IMR-90 (cell line): ENCODE measurements around the gene TMEM117. TPM values are rescaled to one million over a fixed set of nuclear protein-coding genes. Genes with fewer than 3 reads are reported as not detected.

ENCODE experiments used
- ATAC-seq: fragments of 200-7000 bp; cut with Tn5 transposase; 2 replicates; pipeline ENCODE4 v1.9.1; 2020; ENCODE audit warnings: low read depth, mild to moderate bottlenecking, moderate library complexity
- BruUV-seq: library from RNA; stranded (reverse); fragments of 400-500 nt; replicated peaks from 2 replicates; lab custom pipeline; 2021; lab: Mats Ljungman, UMichigan
- CTCF ChIA-PET: fragments of 300-600 bp; formaldehyde crosslinking; extraction: SDS; loops from one replicate; lab custom pipeline; 2021; ENCODE audit warnings: antibody characterized with exemption; lab: Yijun Ruan, JAX
- POLR2A ChIA-PET: fragments of 300-600 bp; sonication (Branson Sonifier 250); formaldehyde crosslinking; loops from one replicate; lab custom pipeline; 2022; ENCODE audit warnings: antibody characterized with exemption; ENCODE audit not compliant: unreplicated experiment; lab: Charles Lee
- DNase-seq: peaks from one replicate; pipeline ENCODE4 v3.0.0; 2013
- H2AFZ ChIP-seq: replicated peaks from 2 replicates; pipeline ENCODE3; 2013; ENCODE audit warnings: low read length, mild to moderate bottlenecking; ENCODE audit not compliant: poor library complexity
- H2AK5ac ChIP-seq: 2 replicates; pipeline ENCODE4 v1.6.1; 2013; ENCODE audit warnings: low read depth, low read length, inconsistent platforms
- H2AK9ac ChIP-seq: replicated peaks from 2 replicates; pipeline ENCODE3; 2013; ENCODE audit warnings: mild to moderate bottlenecking, low read depth, low read length, moderate library complexity; ENCODE audit not compliant: poor library complexity
- H2BK120ac ChIP-seq: 2 replicates; pipeline ENCODE4 v1.6.1; 2013; ENCODE audit warnings: low read depth, low read length, inconsistent platforms
- H2BK15ac ChIP-seq: 3 replicates; pipeline ENCODE4 v1.6.1; 2013; ENCODE audit warnings: low read depth, low read length, inconsistent platforms
- H2BK20ac ChIP-seq: 2 replicates; pipeline ENCODE4 v1.6.1; 2013; ENCODE audit warnings: low read depth, mild to moderate bottlenecking, inconsistent platforms, low read length, moderate library complexity
- H2BK5ac ChIP-seq: 2 replicates; pipeline ENCODE4 v1.6.1; 2013; ENCODE audit warnings: mild to moderate bottlenecking, low read depth, low read length, inconsistent platforms; ENCODE audit not compliant: poor library complexity, severe bottlenecking
- H3K14ac ChIP-seq: replicated peaks from 2 replicates; pipeline ENCODE4 v1.6.1; 2013; ENCODE audit warnings: low read depth, low read length, inconsistent platforms
- H3K18ac ChIP-seq: 2 replicates; pipeline ENCODE4 v1.6.1; 2013; ENCODE audit warnings: low read depth, low read length, control low read depth
- H3K23ac ChIP-seq: 2 replicates; pipeline ENCODE4 v1.6.1; 2013; ENCODE audit warnings: low read depth, low read length, inconsistent platforms
- H3K27ac ChIP-seq: 2 replicates; pipeline ENCODE4 v1.5.1; 2013; ENCODE audit warnings: mild to moderate bottlenecking, control low read depth, low read length; ENCODE audit not compliant: insufficient read depth
- H3K27me3 ChIP-seq: 2 replicates; pipeline ENCODE4 v1.6.1; 2013; ENCODE audit warnings: low read length; ENCODE audit not compliant: control insufficient read depth, insufficient read depth
- H3K36me3 ChIP-seq: 2 replicates; pipeline ENCODE4 v1.6.1; 2013; ENCODE audit warnings: low read length, mixed read lengths; ENCODE audit not compliant: control insufficient read depth, insufficient read depth
- H3K4ac ChIP-seq: 2 replicates; pipeline ENCODE4 v1.6.1; 2013; ENCODE audit warnings: low read depth, low read length, inconsistent platforms
- H3K4me1 ChIP-seq: 2 replicates; pipeline ENCODE4 v1.6.1; 2013; ENCODE audit warnings: low read length, mixed read lengths; ENCODE audit not compliant: control insufficient read depth, insufficient read depth
- H3K4me2 ChIP-seq: 2 replicates; pipeline ENCODE4 v1.6.1; 2013; ENCODE audit warnings: low read depth, mild to moderate bottlenecking, control low read depth, low read length, moderate library complexity
- H3K4me3 ChIP-seq: 2 replicates; pipeline ENCODE4 v1.5.1; 2013; ENCODE audit warnings: low read depth, mild to moderate bottlenecking, control low read depth, low read length, moderate library complexity; ENCODE audit not compliant: insufficient read depth
- H3K56ac ChIP-seq: 2 replicates; pipeline ENCODE4 v1.6.1; 2013; ENCODE audit warnings: low read length, inconsistent platforms; ENCODE audit not compliant: insufficient read depth; ENCODE audit errors: extremely low read depth
- H3K79me1 ChIP-seq, 2 experiments: 2 replicates each; pipeline ENCODE4 v1.6.1; 2013; ENCODE audit warnings: low read length in 2 of 2, inconsistent platforms in 1 of 2, low read depth in 1 of 2
- H3K9ac ChIP-seq: 2 replicates; pipeline ENCODE4 v1.6.1; 2013; ENCODE audit warnings: low read depth, low read length, control low read depth
- H3K9me1 ChIP-seq: 2 replicates; pipeline ENCODE4 v1.6.1; 2013; ENCODE audit warnings: low read length, inconsistent platforms; ENCODE audit not compliant: insufficient read depth
- H3K9me3 ChIP-seq: 2 replicates; pipeline ENCODE4 v1.6.1; 2013; ENCODE audit warnings: low read length; ENCODE audit not compliant: control insufficient read depth, insufficient read depth
- H4K20me1 ChIP-seq: 2 replicates; pipeline ENCODE4 v1.6.1; 2013; ENCODE audit warnings: low read length, inconsistent platforms; ENCODE audit not compliant: insufficient read depth
- H4K5ac ChIP-seq: 2 replicates; pipeline ENCODE4 v1.6.1; 2013; ENCODE audit warnings: mild to moderate bottlenecking, low read depth, low read length, control low read depth
- H4K8ac ChIP-seq, 2 experiments: 2 replicates each; pipeline ENCODE4 v1.6.1; 2013; ENCODE audit warnings: low read depth in 2 of 2, low read length in 2 of 2, control low read depth in 1 of 2, inconsistent platforms in 1 of 2
- H4K91ac ChIP-seq: 2 replicates; pipeline ENCODE4 v1.6.1; 2013; ENCODE audit warnings: low read depth, low read length, inconsistent platforms; ENCODE audit not compliant: insufficient read depth
- BHLHE40 ChIP-seq: fragments of 150-350 bp; IDR thresholded peaks from 2 replicates; pipeline ENCODE4 v1.6.1; 2016; ENCODE audit warnings: mild to moderate bottlenecking, low read depth, low read length
- CEBPB ChIP-seq: IDR thresholded peaks from 2 replicates; pipeline ENCODE4 v1.6.1; 2012; ENCODE audit warnings: low read depth, low read length, improper control_type of control experiment
- CHD1 ChIP-seq: IDR thresholded peaks from 2 replicates; pipeline ENCODE4 v1.6.1; 2012; ENCODE audit warnings: low read depth, low read length, improper control_type of control experiment
- CTCF ChIP-seq: conservative IDR thresholded peaks from 2 replicates; pipeline ENCODE4 v1.5.1; 2012; ENCODE audit warnings: mild to moderate bottlenecking, low read depth, low read length, improper control_type of control experiment
- ELK1 ChIP-seq: fragments of 150-350 bp; IDR thresholded peaks from 2 replicates; pipeline ENCODE4 v1.6.1; 2016; ENCODE audit warnings: low read depth, mild to moderate bottlenecking, low read length, moderate library complexity, borderline replicate concordance
- FOS ChIP-seq: fragments of 150-350 bp; IDR thresholded peaks from 2 replicates; pipeline ENCODE4 v1.6.1; 2016; ENCODE audit warnings: low read depth, low read length
- MAFK ChIP-seq: IDR thresholded peaks from 2 replicates; pipeline ENCODE4 v1.6.1; 2012; ENCODE audit warnings: low read depth, low read length, improper control_type of control experiment
- MAZ ChIP-seq: IDR thresholded peaks from 2 replicates; pipeline ENCODE4 v1.6.1; 2012; ENCODE audit warnings: low read depth, mild to moderate bottlenecking, low read length, improper control_type of control experiment, moderate library complexity, borderline replicate concordance
- NFE2L2 ChIP-seq: fragments of 150-350 bp; IDR thresholded peaks from 2 replicates; pipeline ENCODE4 v1.6.1; 2016; ENCODE audit warnings: low read depth, mild to moderate bottlenecking, low read length
- POLR2A ChIP-seq: IDR thresholded peaks from 2 replicates; pipeline ENCODE4 v1.6.1; 2012; ENCODE audit warnings: mild to moderate bottlenecking, low read depth, low read length
- RAD21 ChIP-seq: IDR thresholded peaks from 2 replicates; pipeline ENCODE4 v1.6.1; 2012; ENCODE audit warnings: low read length, improper control_type of control experiment
- RCOR1 ChIP-seq: IDR thresholded peaks from 2 replicates; pipeline ENCODE4 v1.6.1; 2012; ENCODE audit warnings: mild to moderate bottlenecking, low read length, improper control_type of control experiment; ENCODE audit not compliant: insufficient replicate concordance
- RFX5 ChIP-seq: IDR thresholded peaks from 2 replicates; pipeline ENCODE4 v1.8.0; 2012; ENCODE audit warnings: low read depth, mild to moderate bottlenecking, low read length, moderate library complexity
- SMC3 ChIP-seq: fragments of 150-350 bp; IDR thresholded peaks from 2 replicates; pipeline ENCODE4 v1.6.1; 2016; ENCODE audit warnings: low read depth, mild to moderate bottlenecking, antibody characterized with exemption, low read length, moderate library complexity
- WGBS, 2 experiments: methylation state at CpG; one replicate each; pipeline versions ENCODE4 v1.1.5 to v1.1.7; 2013; ENCODE audit warnings: missing lambda C conversion rate in 2 of 2; ENCODE audit not compliant: insufficient read length in 1 of 2; ENCODE audit errors: extremely low coverage in 2 of 2; 5-methylcytosine and 5-hydroxymethylcytosine counted together
- dilution Hi-C: fragments of 300-500 bp; cut with HindIII; formaldehyde crosslinking; loops from one replicate; pipeline ENCODE4 v1.14.3; 2018; ENCODE audit warnings: low sequenced_read_pairs; ENCODE audit not compliant: unreplicated experiment
- in situ Hi-C: fragments of 300-500 bp; cut with MboI; formaldehyde crosslinking; loops from 3 replicates; pipeline ENCODE4 v1.14.3; 2019; ENCODE audit warnings: low sequenced_read_pairs, inconsistent platforms, mixed read lengths
- intact Hi-C: fragments of 100-400 bp; cut with micrococcal nuclease; formaldehyde crosslinking; loops from 2 replicates; pipeline ENCODE4 v1.10.0; 2022
- polyA plus RNA-seq, 3 experiments: library from polyadenylated mRNA; depleted of rRNA; stranded (reverse); fragments of >200 nt; gene quantifications; 2 replicates each; pipeline ENCODE4 v1.2.3, GENCODE V29; 2012; ENCODE audit warnings: low replicate concordance in 1 of 3
- total RNA-seq: library from RNA; depleted of rRNA; stranded (reverse); fragments of >200 nt; gene quantifications from 2 replicates; pipeline ENCODE4 v1.2.3, GENCODE V29; 2012

The TMEM117 gene
- total and polyA plus RNA-seq, 2 of the 4 experiments (the other 2 are of a cell fraction), result 8.7 to 21.0 TPM

DNA sequence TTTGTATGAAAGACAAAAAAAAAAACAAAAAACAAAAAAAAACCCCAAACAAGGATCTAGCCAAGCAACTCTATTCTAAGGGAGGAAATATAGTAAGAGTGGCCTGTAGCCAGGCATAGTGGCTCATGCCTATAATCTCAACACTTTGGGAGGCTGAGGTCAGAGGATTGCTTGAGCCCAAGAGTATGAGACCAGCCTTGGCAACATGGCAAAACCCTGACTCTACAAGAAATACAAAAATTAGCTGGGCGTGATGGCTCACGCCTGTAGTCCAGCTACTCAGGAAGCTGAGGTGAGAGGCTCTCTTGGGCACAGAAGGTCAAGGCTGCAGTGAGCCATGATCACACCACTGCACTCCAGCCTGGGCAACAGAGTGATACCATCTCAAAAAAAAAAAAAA lies 47.9 kb downstream of the TMEM117 start:
- TF ChIP-seq FOS, result no peak
- TF ChIP-seq CTCF, result no peak
- no peak for TF ChIP-seq RAD21
- TF ChIP-seq CEBPB, result no peak
- no peak for TF ChIP-seq RFX5
- TF ChIP-seq BHLHE40, result no peak
- TF ChIP-seq CHD1, result no peak
- no peak for TF ChIP-seq ELK1
- no peak for TF ChIP-seq POLR2A
- TF ChIP-seq MAFK, result no peak
- TF ChIP-seq SMC3, result no peak
- TF ChIP-seq NFE2L2, result no peak
- no peak for TF ChIP-seq MAZ
- no peak for TF ChIP-seq RCOR1
- H4K20me1 ChIP-seq, result no peaks in the 10 kb centered on the region
- BruUV-seq, result no TSS peak
- no peak overlapping the region for H3K27ac ChIP-seq
- CTCF ChIA-PET, result interaction anchor here (0.6 to 1.6 kb wide), 2 partner anchors 12 to 78 kb away, joined by 3 to 7 read pairs; partner anchors contain the start of gene TWF1
- H3K9me1 ChIP-seq, result no peaks in the 10 kb centered on the region
- dilution Hi-C loops, result no loop called here
- POLR2A ChIA-PET, result no interaction called here
- no peak overlapping the region for H2BK5ac ChIP-seq
- no peak overlapping the region for H3K18ac ChIP-seq
- no peak overlapping the region for H3K9ac ChIP-seq
- WGBS, 2 experiments, result no CpG with 5 or more reads among the region's 2 CpGs
- H2AK9ac ChIP-seq, result no peak overlapping the region
- H3K9me3 ChIP-seq, result no peaks in the 10 kb centered on the region
- H3K4ac ChIP-seq, result no peak overlapping the region
- H3K27me3 ChIP-seq, result no peaks in the 10 kb centered on the region
- H3K4me1 ChIP-seq, result no peaks in the 10 kb centered on the region
- H2BK120ac ChIP-seq, result no peak overlapping the region
- H3K79me1 ChIP-seq, result no peaks in the 10 kb centered on the region; a peak in 2 of 4 replicates
- H2BK15ac ChIP-seq, result no peak overlapping the region
- H2AK5ac ChIP-seq, result no peak overlapping the region
- no peak overlapping the region for H3K4me3 ChIP-seq
- H3K4me2 ChIP-seq, result no peak overlapping the region
- intact Hi-C loops, result loop anchor here (2.0 kb wide), 4 partner anchors 47 to 1047 kb away; partner anchors contain the start of gene TMEM117
- no peak overlapping the region for H2BK20ac ChIP-seq
- H3K56ac ChIP-seq, result no peak overlapping the region
- ATAC-seq (no peak), DNase-seq (no peak)
- no peak overlapping the region for H2AFZ ChIP-seq
- no peaks in the 10 kb centered on the region for H3K36me3 ChIP-seq
- H4K5ac ChIP-seq, result no peak overlapping the region
- in situ Hi-C loops, result loop anchor here (5.0 to 25.0 kb wide), 4 partner anchors 76 to 521 kb away; partner anchors contain the start of gene TWF1
- H4K8ac ChIP-seq, result no peak overlapping the region
- no peak overlapping the region for H3K23ac ChIP-seq
- no peak overlapping the region for H3K14ac ChIP-seq
- no peak overlapping the region for H4K91ac ChIP-seq
